GM12892 (cell line): ENCODE results near the gene ASB3.

Experiments
- POLR2A ChIP-seq: IDR thresholded peaks from 2 replicates; pipeline ENCODE4 v1.6.1; 2011; ENCODE audit warnings: low read depth, low read length, control low read depth
- TAF1 ChIP-seq: IDR thresholded peaks from 2 replicates; pipeline ENCODE4 v1.6.1; 2011; ENCODE audit warnings: low read depth, mild to moderate bottlenecking, control low read depth, low read length, borderline replicate concordance

GRCh38 chr2:53632714-53633113 lies 154.0 kb downstream of the ASB3 start:
- TF ChIP-seq POLR2A (no peak), TAF1 (no peak)
